Measurements from ENCODE around the gene PAX7.
"Not testable (repeated sequence)": the region's sequence is repeated elsewhere in the genome, so short reads cannot be mapped to it uniquely, and the experiment has no call there.

The PAX7 gene

DNA sequence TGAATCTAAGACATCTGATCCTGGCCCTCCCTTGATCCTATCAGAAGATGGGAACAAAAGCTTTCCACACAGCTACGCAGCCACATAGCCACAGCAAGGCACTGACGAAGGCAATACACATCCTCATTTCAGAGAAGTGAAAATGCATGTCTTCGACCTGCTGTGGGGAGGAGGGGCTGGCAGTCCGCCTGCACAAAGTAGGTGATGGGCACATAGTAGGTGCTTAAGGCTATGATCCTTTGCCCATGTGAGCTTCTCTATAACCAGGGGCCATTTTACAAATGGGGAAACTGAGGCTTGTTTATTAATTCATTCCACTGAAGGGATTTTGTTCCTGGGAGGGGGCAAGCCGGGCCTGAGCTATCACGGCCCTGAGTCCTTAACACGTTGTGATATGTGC lies 94.2 kb downstream of the PAX7 start:
- no peak for DNase-seq (ENCODE audit: low read depth in 2 of 2, low spot score in 1 of 2)

DNA sequence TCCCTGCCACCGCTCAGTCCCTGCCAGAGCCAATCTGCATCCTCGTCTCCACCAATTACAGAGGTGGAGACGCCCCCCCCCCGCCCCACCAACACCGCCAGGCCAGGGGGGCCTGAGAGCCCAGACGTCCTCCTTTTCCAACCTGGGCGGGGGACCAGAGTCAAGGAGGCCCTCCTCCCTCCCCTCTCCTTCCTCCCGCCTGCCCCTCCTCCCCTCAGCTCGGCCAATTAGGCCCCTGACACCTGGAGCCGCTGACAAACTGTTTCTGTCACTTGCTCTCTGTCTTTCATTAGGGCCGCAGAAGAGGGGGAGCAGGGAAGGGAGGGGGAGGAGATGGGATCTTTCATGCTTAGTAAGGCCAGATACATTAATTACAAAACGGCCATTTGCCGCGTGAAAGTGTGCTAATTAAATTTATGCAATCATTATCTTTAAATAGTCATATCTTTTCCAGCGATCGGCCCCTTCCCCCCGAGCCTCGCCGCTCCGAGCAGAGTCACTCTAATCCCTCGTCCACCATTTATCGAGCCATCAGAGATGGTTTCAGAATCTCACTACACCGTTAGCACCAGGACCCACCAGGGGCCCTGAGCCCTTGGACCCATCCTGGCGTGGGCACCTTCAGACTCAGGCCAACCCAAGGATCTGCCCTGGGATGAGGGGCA lies 94.7 kb downstream of the PAX7 start:
- DNase-seq (ENCODE audit: low read depth in 2 of 2, low spot score in 1 of 2) = no peak

DNA sequence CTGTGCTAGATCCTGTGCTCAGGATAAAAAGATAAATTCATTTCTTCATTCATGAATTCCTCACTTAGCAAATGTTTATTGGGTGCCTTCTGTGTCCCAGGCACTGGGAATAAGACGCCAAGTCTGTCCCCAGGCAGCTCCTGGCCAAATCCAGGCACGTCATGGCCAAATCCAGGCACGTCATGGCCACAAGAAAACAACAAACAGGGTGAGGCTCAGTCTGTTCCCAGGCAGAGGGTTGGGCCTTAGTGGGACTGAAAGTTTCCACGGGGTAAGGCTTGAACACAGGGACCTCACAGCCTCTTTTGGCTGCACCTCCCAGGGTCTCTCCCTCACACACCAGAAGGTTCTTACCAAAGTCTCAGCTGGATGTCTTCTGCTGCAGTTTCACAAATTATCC lies 95.7 kb downstream of the PAX7 start:
- no peak for DNase-seq (ENCODE audit: low read depth in 2 of 2, low spot score in 1 of 2)

DNA sequence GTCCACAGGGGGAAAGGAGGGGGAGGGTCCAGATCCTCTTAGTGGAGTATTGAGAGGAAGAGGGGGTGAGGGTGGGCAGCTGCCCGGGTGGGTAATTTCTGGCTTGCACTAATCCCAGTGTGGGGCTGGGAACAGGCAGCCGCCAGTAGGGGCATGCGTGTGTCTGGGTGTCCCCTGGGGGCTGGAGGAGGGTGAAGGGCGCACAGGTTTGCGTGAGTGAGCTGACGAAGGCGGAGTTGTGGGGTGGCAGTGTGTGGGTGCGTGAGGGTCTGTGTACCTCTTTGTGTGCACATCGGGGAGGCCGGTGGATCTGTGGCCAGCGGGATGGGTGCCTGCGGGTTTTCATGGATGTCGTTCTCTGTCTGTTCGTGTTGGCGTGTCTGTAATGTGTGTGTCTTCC lies 97.3 kb downstream of the PAX7 start:
- DNase-seq (ENCODE audit: low read depth in 2 of 2, low spot score in 1 of 2) = no peak

DNA sequence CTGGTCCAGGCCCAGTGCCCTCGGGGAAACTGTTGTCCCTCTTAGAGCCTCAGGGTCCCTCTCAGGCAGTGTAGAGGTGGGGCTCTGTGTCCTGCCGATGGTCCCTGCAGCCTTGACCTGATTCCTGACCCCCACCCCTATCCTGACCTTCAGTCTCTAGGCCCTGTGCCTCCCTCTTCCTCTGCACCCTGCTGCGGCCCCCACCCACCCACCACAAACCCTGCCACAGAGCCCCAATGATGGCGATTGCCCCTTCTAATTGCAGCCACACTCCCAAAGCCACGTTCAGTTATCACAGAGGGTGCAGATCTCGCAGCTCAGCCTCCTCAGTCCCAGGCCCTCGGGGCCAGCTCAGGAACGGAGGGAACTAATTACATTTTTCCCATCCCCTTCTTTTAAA lies 99.7 kb downstream of the PAX7 start:
- DNase-seq (ENCODE audit: low read depth in 2 of 2, low spot score in 1 of 2) = no peak

DNA sequence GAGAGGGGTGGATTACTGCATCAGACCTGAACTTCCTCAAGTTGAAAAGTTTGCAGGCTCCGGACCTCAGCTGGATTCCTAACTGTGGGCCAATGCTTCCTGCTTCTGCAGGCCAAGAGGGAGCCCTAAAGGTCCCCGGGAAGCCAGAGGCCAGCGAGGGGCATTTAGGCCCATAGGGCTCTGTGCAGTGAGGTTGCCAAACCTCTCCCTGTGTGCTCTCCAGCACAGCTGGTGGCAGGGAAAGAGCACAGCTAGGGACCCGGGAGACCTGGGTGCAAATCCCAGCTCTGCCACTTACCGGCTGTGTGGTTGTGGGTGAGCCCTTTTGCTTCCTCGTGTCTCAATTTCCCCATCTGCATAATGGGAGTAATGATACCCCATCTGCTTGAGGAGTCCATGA lies 100.5 kb downstream of the PAX7 start:
- no peak for DNase-seq (ENCODE audit: low read depth in 2 of 2, low spot score in 1 of 2)

DNA sequence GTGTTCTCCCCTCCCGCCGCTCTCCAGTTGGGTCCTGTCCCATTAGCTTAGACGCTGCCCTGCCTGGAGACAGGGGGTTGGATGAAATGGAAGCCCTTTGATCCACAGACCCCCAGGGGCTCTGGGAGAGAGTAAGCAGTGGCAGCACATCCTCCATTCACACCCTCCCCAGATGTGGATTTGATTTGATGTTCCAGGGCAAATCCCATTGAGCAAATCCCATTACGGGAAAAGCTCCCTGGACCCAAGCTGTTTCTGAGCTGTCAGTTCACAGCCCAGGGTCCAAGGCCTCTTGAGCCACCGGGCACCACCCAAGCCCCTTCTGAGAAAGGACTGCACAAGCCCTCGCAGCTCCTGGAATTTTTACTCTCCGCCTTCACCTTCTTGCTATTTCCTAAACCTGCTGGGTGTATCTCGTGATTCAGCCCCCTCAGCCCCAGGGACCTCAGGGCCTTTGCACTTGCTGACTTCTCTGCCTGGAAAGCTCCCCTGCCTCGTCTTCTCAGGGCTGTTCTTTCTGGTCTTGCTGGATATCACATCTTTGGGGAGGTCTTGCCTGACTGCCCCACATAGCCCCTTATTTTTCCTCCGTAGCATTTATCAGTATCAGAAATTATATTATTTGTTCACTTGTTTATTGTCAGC lies 101.1 kb downstream of the PAX7 start:
- DNase-seq (ENCODE audit: low read depth in 2 of 2, low spot score in 1 of 2) = no peak

DNA sequence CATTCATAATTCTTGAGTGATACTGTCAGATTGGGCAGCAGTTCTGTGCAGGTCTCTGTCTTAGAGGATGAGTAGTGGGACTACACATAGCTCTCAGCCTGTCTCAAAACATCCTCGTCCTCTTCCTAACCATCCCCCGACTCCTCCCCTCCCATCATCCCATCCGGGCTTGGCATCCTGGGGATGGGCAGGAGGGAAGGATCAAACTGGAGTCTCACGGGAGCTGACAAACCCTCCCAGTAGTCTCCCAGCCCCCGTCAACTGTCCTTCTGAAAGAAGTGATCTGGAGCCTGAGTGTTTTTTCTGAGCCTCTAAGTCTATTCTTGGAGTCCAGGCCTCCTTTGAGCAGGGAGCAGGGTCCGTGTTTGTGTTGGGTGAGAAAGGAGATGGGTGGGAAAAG lies 102.0 kb downstream of the PAX7 start:
- DNase-seq (ENCODE audit: low read depth in 2 of 2, low spot score in 1 of 2) = no peak

DNA sequence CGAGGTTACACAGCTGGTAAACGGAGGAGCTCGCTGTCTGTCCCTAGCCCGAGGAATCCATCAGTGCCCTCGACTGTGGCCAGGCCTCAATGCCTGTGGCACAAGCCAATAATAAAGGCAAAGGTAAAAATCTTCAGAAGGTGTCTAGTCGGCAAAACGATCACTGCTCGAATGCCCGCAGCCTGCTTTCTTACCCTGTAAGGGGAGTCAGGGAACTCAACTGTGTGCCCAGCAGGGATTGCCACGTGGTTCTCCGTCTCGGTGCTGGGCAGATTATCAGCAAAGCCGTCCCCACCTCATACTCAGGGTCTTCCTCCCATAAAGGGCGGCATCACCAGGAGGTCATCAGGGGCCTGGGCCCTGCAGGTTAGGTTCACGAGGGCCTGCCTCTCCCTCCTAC lies 103.4 kb downstream of the PAX7 start:
- no peak for DNase-seq (ENCODE audit: low read depth in 2 of 2, low spot score in 1 of 2)

DNA sequence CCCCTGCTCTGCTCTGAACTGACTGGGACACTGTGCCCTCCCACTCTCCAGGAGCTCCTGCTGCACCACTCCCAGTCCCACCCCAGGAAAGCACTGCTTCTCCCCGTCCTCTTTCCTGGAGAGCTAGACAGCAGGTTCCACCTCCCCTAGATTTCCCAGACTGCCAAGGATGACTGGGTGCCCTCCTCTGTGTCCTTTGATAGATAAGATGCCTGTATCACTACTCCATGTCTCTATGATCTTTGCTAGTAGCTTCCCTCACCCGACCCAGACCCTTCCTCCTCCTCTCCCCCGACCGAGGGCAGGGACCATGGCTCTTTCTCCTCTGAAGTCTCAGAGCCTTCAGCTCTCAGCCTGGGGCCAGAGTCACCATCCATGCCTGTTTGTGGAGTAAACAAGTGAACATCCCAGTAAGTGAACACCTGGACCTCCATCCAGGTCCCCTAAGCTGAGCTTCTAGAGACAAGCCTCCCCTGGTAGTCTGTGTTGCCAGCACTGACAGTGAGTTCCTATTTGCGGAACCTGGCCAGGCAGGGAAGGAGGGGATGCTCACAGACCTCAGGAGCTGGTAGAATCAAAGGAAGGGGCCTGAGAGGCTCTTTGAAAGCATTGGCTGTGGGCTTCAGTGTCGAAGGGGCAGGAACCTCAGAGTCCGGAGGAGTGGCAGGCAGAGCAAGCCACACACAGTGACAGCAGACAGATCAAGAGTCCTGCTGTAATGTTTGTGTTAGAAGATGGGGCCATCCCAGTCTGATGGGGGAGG lies 104.0 kb downstream of the PAX7 start:
- DNase-seq (ENCODE audit: low read depth in 2 of 2, low spot score in 1 of 2) = no peak

DNA sequence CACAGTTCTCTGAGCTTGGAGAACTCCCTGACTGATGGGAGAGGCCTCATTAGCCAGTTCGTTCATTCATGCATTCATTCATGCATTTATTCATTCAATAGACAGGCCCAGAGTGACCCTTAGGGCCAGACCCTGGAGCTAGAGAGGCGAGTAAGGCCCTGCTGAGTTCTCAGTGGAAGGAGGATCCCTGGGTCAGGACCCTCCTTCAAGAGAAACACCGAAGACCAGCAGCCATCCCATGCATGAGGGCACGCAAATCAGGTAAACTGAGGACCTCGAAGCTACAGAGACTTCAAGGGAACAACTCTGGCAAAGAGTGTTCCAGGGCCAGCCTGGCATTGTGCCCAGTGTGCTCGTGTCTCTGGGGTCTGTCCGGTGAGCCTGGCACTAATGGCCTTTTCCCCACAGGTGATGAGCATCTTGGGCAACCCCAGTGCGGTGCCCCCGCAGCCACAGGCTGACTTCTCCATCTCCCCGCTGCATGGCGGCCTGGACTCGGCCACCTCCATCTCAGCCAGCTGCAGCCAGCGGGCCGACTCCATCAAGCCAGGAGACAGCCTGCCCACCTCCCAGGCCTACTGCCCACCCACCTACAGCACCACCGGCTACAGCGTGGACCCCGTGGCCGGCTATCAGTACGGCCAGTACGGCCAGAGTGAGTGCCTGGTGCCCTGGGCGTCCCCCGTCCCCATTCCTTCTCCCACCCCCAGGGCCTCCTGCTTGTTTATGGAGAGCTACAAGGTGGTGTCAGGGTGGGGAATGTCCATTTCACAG lies 104.8 kb downstream of the PAX7 start:
- no peak for DNase-seq (ENCODE audit: low read depth in 2 of 2, low spot score in 1 of 2)

DNA sequence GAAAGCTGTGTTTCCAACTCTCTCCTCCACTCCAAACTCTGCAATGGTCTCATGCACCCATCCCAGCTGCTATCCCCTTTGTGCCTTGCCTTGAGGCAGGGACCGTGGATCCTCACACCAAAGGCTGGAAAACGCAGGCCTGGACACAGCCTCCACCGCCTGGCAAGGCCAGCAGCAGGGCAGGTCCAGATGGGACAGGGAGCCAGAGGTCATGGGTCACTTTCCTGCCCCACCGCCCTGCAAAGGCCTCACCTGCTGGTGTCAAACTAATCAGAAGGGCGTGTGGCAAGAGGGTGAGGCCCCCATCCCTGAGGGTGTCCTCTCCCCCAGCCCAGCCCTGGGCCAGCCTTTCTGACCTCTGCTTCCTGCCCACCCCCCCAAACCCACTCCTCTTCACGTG lies 106.3 kb downstream of the PAX7 start:
- no peak for DNase-seq (ENCODE audit: low read depth in 2 of 2, low spot score in 1 of 2)

DNA sequence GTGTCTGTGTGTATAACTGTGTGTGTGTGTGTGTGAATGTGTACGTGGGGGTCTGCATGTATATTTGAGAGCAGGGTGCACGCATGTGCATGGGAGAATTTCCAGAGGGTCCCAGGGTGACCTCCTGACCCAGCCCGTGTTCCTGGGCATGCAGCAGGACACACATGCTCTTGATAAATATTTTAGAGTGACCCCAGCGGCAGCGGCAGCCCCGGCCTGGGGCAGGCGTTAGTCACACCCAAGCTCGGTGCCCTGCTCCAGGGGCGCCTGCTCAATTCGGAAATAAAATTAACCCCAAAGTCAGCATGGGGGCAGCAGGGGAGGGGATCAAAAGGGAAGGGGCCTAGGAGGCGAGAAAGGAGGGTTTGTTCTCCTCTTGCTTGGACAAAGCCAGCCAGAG lies 107.5 kb downstream of the PAX7 start:
- DNase-seq (ENCODE audit: low read depth in 2 of 2, low spot score in 1 of 2) = no peak

DNA sequence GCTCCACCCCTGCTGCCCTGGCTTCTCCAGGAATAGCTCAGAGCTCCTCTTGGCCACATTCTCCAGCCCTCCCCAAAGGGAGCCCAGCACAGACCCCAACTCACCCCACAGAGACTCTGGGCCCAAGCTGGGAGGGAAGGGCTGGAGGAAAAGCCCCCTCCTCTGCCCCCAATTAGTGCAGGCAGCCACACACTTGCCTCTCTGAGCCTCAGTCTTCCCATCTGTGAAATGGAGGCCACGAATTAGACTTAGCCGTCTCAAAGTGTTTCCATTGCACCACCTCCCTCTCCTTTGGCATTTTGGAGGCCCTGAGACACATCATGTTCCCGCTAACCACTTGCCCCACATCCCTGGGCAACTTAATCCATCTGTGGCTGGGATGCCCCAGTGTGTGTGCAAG lies 108.0 kb downstream of the PAX7 start:
- no peak for DNase-seq (ENCODE audit: low read depth in 2 of 2, low spot score in 1 of 2)

DNA sequence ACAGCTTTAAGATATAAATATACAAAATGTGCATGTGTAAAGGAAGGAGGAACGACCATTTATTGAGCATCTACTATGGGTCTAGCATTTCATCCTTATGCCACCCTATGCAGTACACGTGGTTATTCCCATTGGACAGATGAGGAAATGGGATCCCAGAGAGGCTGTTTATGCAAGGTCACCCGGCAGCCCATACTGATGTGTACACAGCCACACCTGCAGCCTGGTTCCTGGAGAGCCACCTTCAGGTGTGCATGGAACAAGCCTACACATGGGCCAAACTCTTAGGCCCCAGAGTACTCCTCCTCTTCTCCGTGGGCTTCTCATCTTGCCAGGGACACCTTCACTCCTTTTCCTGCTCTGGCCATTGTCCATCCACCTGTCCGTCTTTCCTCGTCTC lies 108.8 kb downstream of the PAX7 start:
- DNase-seq (ENCODE audit: low read depth in 2 of 2, low spot score in 1 of 2) = no peak

DNA sequence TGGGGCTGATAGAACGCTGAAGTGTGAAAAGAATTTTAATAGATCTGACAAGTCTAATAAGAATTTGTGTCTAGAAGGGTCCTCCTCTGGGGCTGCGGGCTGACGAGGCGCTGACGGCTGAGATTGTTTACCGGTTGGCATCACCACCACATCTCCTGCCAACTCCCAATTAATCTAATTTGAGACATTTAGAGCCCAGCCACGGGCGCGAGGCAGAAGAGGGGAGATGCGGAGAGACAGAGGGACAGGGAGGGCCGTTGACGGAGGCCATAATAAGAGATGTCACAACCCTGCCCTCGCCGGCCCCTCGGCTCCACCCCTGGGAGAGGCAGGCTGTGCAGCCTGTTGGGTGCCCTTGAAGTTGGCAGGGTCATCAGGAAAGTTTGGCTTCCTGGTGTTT lies 109.3 kb downstream of the PAX7 start:
- DNase-seq (ENCODE audit: low read depth in 2 of 2, low spot score in 1 of 2) = no peak

DNA sequence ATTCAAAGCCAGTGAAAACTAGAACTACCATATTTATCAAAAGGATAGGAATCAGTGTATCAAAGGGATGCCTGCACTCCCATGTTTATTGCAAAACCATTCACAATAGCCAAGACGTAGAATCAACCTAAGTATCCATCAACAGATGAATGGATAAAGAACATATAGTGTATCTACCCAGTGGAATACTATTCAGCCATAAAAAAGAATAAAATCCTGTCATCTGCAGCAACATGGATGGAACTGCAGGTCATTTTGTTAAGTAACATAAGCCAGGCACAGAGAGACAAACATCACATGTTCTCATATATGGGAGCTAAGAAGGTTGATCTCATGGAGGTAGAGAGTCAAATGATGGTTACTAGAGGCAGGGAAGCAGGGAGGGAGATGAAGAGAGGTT lies 110.0 kb downstream of the PAX7 start:
- DNase-seq (ENCODE audit: low read depth in 2 of 2, low spot score in 1 of 2) = no peak

DNA sequence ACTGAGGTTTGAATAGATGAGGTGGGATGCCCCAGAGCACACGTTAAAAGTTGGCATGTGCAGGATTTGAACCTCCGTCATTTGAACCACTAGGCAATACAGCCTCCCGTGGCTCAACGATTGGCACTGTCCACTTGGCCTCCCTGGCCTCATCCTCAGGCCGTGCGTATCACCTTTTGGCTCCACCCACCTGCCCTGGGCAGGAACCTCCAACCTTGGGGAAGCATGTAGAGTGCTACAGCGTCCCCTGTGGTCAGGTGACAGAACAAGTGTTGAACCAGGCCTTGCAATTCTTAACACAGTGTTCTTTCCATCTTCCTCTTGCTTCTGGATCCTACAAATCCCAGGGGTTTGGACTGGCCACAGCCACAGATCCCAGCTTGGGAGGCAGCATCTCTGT lies 112.6 kb downstream of the PAX7 start:
- no peak for DNase-seq (ENCODE audit: low read depth in 2 of 2, low spot score in 1 of 2)

DNA sequence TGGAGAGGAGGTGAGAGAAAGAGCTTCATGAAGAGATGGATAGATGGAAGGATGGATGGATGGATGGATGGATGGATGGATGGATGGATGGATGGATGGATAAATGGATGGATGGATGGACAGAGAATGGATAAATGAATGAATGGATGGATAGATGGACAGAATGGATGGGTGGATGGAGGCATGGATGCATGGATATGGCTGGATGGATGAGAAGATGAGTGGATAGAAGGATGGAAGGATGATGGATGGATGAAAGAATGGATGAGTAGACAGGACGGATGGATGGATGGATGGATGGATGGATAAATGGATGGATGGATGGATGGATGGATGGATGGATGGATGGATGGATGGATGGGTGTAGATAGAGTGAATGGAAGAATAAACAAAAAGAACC lies 113.7 kb downstream of the PAX7 start:
- DNase-seq (ENCODE audit: low read depth in 2 of 2, low spot score in 1 of 2) = not testable (repeated sequence)

DNA sequence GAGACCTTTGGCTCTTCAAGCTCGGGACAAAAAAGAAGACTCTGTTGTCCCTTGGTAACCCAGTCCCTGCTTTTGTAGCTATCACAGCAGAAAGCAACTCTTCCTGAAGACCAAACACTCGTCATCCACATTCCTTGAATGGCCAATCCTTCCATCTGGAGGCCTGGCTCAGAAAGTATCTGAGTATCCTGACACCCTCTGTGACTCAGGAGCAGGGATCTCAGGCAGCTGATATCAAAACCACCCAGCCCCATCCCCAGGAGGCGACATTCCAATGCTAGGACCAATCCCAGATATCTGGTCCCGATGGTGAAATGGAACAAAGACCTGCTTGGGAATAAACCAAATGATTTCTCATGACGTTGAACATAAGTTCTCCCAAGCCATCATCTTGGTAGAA lies 116.3 kb downstream of the PAX7 start:
- no peak for DNase-seq (ENCODE audit: low read depth in 2 of 2, low spot score in 1 of 2)

DNA sequence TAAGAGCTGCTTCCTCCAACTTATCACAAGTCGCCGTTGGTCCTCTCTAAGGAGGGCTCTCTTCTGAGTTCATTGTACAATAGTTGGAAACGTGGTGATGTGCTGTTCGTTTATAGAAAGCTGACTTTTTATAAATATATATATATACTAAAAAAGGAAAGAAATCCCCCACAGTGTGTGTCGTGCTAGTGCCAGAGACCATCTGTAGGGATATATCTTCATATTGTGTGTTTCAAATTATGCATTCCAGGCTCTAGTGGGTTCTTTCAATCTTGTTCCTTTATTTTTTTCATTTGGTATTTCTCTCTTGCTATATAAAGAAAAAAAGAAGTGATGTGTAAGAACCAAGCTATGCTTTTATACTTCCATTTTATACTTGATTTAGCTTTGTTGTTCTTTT lies 117.0 kb downstream of the PAX7 start:
- DNase-seq (ENCODE audit: low read depth in 2 of 2, low spot score in 1 of 2) = no peak

DNA sequence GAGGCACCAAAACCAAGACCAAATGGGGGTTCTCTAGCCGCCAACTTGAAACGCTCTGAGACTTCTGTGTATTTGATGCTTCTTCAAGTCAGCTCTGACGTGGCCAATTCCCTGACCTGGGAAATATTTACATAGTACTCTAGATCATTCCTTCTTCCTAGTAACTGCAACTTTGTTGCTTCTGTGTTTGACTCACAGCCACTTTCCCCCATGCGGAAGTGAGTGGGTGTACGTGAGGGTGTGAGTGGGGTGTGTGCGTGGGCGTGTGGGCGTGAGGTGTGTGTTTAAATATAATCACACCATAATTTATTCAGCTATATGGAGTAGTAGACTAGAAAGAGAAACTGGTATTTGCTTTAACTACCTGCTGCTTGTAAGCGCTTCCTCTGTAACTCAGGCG lies 117.8 kb downstream of the PAX7 start:
- no peak for DNase-seq (ENCODE audit: low read depth in 2 of 2, low spot score in 1 of 2)

All from stimulated activated CD8-positive, alpha-beta memory T cell treated with anti-CD3 and anti-CD28 coated beads, Interleukin-4, amount 100 ng/mL, for 1 hour (primary cell).